ENCODE measurements around the gene LETM1. TPM values are rescaled to one million over a fixed set of nuclear protein-coding genes. Genes with fewer than 3 reads are reported as not detected.

The LETM1 gene
- total and polyA plus RNA-seq, 2 donors from 2014 or later: 20.0 to 46.4 TPM

DNA sequence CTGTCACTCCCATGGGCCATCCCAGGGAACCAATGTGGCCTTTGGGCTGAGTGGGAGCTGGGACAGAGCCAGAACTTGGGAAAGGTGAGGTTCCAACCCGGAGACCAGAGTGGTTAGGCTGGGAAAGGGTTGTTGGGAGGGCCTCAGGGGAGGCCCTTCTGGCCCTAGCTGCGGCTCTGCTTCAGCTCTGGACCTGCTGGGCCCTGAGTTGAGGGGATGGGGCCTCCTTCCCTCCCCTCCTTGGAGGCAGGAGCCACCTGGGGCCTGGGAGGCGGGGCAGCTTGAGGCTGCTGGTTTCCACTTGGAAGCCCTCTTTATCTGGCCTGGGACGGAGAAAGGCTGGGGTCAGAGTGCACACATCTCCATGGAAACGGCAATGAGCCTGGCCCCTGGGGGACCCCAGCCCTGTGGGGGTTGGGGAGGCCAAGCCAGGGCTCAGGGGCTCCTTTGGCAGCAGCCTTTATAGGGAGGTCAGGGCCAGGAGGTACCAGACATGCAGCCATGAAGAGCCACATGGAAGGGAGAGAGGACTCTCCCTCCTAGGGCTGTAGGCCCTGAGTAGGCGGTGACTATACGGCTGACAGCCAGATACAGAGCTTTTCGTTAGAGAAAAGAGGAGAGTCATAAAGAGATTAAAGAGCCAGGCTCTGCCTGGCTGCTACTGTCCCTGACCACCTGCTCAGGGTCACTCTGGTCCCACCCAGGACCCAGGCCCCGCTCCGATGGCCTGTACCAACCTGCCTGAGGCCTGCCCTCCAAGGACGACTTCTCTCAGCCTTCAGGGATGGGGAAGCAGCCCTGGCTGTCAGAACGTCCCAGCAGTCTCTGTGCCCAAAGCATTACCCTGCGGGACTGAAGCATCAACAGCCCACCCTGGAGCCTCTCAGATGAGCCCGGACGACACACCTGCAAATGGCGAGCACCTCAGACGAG, 8.4 kb upstream of the LETM1 start:
- H3K9me3 ChIP-seq (ENCODE audit: control insufficient read depth in 2 of 3, insufficient read depth in 1 of 3, low read length in 3 of 3): no peaks in the 10 kb centered on the region
- TF ChIP-seq, protein P1, sequence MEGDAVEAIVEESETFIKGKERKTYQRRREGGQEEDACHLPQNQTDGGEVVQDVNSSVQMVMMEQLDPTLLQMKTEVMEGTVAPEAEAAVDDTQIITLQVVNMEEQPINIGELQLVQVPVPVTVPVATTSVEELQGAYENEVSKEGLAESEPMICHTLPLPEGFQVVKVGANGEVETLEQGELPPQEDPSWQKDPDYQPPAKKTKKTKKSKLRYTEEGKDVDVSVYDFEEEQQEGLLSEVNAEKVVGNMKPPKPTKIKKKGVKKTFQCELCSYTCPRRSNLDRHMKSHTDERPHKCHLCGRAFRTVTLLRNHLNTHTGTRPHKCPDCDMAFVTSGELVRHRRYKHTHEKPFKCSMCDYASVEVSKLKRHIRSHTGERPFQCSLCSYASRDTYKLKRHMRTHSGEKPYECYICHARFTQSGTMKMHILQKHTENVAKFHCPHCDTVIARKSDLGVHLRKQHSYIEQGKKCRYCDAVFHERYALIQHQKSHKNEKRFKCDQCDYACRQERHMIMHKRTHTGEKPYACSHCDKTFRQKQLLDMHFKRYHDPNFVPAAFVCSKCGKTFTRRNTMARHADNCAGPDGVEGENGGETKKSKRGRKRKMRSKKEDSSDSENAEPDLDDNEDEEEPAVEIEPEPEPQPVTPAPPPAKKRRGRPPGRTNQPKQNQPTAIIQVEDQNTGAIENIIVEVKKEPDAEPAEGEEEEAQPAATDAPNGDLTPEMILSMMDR (IDR thresholded peaks at IDR 0.05; ENCODE audit: borderline replicate concordance, extremely low read depth, insufficient read depth): no peak
- intact Hi-C loops (cut with DNase I): no loop called here
- no peak overlapping the region for H3K9ac ChIP-seq (ENCODE audit: low read length in 3 of 3)
- H3K27ac ChIP-seq (ENCODE audit: low read depth in 2 of 2, low read length in 2 of 2): no peak overlapping the region
- H3K4me3 ChIP-seq (ENCODE audit: low read length in 3 of 3): no peak overlapping the region
- DNase-seq: peak in 1 of 5 donors; percentile 59
- H3K27me3 ChIP-seq (ENCODE audit: control insufficient read depth, insufficient read depth, low read length): no peaks in the 10 kb centered on the region
- H3K36me3 ChIP-seq (ENCODE audit: control insufficient read depth in 2 of 3, insufficient read depth in 3 of 3, low read length in 3 of 3): no peaks in the 10 kb centered on the region
- peaks cover 0 to 4% (median 0%) of the 10 kb centered on the region in 3 donors for H3K4me1 ChIP-seq (ENCODE audit: control insufficient read depth in 2 of 3, insufficient read depth in 2 of 3, low read depth in 1 of 3, low read length in 3 of 3)
- FAIRE-seq: no peak

DNA sequence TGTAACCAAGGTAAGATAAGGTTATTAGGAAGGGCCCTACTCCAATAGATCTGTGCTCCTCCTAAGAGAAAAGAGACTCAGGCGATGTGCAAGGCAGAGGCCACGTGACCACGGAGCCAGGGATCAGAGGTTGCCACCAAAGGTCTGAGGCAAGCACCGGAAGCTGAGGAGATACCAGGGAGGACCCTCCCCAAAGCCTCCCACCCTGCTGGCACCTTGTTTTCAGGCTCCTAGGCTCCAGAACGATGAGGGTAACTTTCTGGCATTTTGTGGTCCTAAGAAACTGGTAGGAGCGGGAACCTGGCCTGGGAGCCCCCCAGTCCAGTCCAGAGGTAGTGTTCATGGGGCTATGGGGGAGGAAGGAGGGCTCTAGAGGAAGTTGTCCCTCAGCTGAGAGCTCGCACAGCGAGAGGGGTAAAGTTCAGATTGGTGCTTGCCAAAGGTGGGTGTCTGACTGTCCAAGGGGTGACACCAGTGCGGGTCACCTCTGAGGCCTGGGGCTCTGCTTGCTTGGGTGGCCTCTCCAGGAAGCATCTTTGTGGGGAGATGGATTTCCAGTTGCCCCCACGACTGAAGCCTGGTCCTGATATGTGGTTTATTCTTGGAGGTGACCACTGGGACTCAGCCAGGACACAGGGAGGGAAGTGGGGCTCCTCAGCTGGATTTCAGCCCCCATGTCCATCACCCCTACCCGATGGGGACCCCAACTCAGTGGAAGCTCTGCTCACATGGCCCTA, 7.5 kb upstream of the LETM1 start:
- no peaks in the 10 kb centered on the region for H3K9me3 ChIP-seq (ENCODE audit: control insufficient read depth in 2 of 3, insufficient read depth in 1 of 3, low read length in 3 of 3)
- peaks cover 0 to 4% (median 0%) of the 10 kb centered on the region in 3 donors for H3K4me1 ChIP-seq (ENCODE audit: control insufficient read depth in 2 of 3, insufficient read depth in 2 of 3, low read depth in 1 of 3, low read length in 3 of 3)
- no peaks in the 10 kb centered on the region for H3K36me3 ChIP-seq (ENCODE audit: control insufficient read depth in 2 of 3, insufficient read depth in 3 of 3, low read length in 3 of 3)
- no peaks in the 10 kb centered on the region for H3K27me3 ChIP-seq (ENCODE audit: control insufficient read depth, insufficient read depth, low read length)
- DNase-seq (peak in 1 of 5 donors; percentile 44), FAIRE-seq (no peak)
- no peak overlapping the region for H3K27ac ChIP-seq (ENCODE audit: low read depth in 2 of 2, low read length in 2 of 2)
- no peak overlapping the region for H3K4me3 ChIP-seq (ENCODE audit: low read length in 3 of 3)
- TF ChIP-seq, protein P1 (IDR thresholded peaks at IDR 0.05; ENCODE audit: borderline replicate concordance, extremely low read depth, insufficient read depth): no peak
- intact Hi-C loops (cut with DNase I): no loop called here
- H3K9ac ChIP-seq (ENCODE audit: low read length in 3 of 3): no peak overlapping the region

DNA sequence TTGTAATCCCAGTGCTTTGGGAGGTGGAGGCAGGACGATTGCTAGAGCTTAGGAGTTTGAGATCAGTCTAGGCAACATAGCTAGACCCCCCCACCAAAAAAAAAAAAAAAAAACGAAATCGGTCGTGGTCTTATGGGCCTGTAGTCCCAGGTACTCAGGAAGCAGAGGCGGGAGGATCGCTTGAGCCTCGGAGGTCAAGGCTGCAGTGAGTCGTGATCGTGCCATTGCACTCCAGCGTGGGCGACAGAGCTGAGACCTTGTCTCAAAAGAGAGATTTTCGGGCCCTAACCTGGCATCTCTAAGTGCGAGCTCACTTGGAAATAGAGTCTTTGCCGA, 7.0 kb upstream of the LETM1 start:
- FAIRE-seq (no peak), DNase-seq (peak in 1 of 5 donors; percentile 48)
- Histone ChIP-seq H3K9me3 (ENCODE audit: control insufficient read depth in 2 of 3, insufficient read depth in 1 of 3, low read length in 3 of 3) (no peaks in the 10 kb centered on the region), H3K4me1 (ENCODE audit: control insufficient read depth in 2 of 3, insufficient read depth in 2 of 3, low read depth in 1 of 3, low read length in 3 of 3) (peaks cover 0 to 5% (median 0%) of the 10 kb centered on the region in 3 donors), H3K27ac (ENCODE audit: low read depth in 2 of 2, low read length in 2 of 2) (no peak overlapping the region), H3K4me3 (ENCODE audit: low read length in 3 of 3) (no peak overlapping the region), H3K9ac (ENCODE audit: low read length in 3 of 3) (no peak overlapping the region), H3K36me3 (ENCODE audit: control insufficient read depth in 2 of 3, insufficient read depth in 3 of 3, low read length in 3 of 3) (no peaks in the 10 kb centered on the region), H3K27me3 (ENCODE audit: control insufficient read depth, insufficient read depth, low read length) (no peaks in the 10 kb centered on the region)
- TF ChIP-seq, protein P1 (IDR thresholded peaks at IDR 0.05; ENCODE audit: borderline replicate concordance, extremely low read depth, insufficient read depth): no peak
- intact Hi-C loops (cut with DNase I): no loop called here

Data from kidney (tissue), 14 donors.